ENCODE results near the gene WDFY4.

GRCh38 chr10:48765527-48765926, 80.9 kb downstream of the WDFY4 start:
- TF ChIP-seq POLR2A (IDR thresholded peaks at IDR 0.05) (no peak), CTCF (IDR thresholded peaks at IDR 0.05) (no peak)
